ENCODE results near the gene MYEOV.
A peak's percentile ranks its signal among the peaks of the same experiment; 100 is the strongest.

The MYEOV gene

GRCh38 chr11:69267395-69267805, 26.6 kb upstream of the MYEOV start:
- no peak overlapping the region for H3K27ac ChIP-seq
- no peak for TF ChIP-seq CTCF (IDR thresholded peaks at IDR 0.05)

- no peak for TF ChIP-seq ZFX (IDR thresholded peaks at IDR 0.05; ENCODE audit: borderline replicate concordance)
- TF ChIP-seq CTCF (IDR thresholded peaks at IDR 0.05), result no peak
- H3K27ac ChIP-seq, result no peak overlapping the region
Observed at GRCh38 chr11:69268911-69269310, 25.0 kb upstream of the MYEOV start.

- no peak for TF ChIP-seq ZFX (IDR thresholded peaks at IDR 0.05; ENCODE audit: borderline replicate concordance)
- TF ChIP-seq CTCF (IDR thresholded peaks at IDR 0.05), result no peak
Observed at GRCh38 chr11:69269388-69269787, 24.6 kb upstream of the MYEOV start.

GRCh38 chr11:69269926-69270697, 23.8 kb upstream of the MYEOV start:
- no peak for TF ChIP-seq ZFX (IDR thresholded peaks at IDR 0.05; ENCODE audit: borderline replicate concordance)
- TF ChIP-seq CTCF (IDR thresholded peaks at IDR 0.05), result no peak
- H3K27ac ChIP-seq, result no peak overlapping the region

More at GRCh38 chr11:69269388-69269787, 24.6 kb upstream of the MYEOV start:
- no peak overlapping the region for H3K27ac ChIP-seq

- TF ChIP-seq CTCF (IDR thresholded peaks at IDR 0.05) (no peak), ZFX (IDR thresholded peaks at IDR 0.05; ENCODE audit: borderline replicate concordance) (no peak)
- no peak overlapping the region for H3K27ac ChIP-seq
Observed at GRCh38 chr11:69270941-69271340, 23.0 kb upstream of the MYEOV start.

- H3K27ac ChIP-seq, result no peak overlapping the region
- TF ChIP-seq CTCF (IDR thresholded peaks at IDR 0.05) (no peak), ZFX (IDR thresholded peaks at IDR 0.05; ENCODE audit: borderline replicate concordance) (no peak)
Observed at GRCh38 chr11:69272055-69272454, 21.9 kb upstream of the MYEOV start.

- TF ChIP-seq ZFX (IDR thresholded peaks at IDR 0.05; ENCODE audit: borderline replicate concordance), result no peak
- TF ChIP-seq CTCF (IDR thresholded peaks at IDR 0.05), result no peak
- peak overlapping the region; percentile 85 for H3K27ac ChIP-seq
Observed at GRCh38 chr11:69272831-69273485, 21.0 kb upstream of the MYEOV start.

All from 22Rv1 (cell line).